8988T (cell line): ENCODE measurements around the gene SKP1.

Source experiments
- DNase-seq: peaks from one replicate; pipeline ENCODE4 v3.0.0; 2011

Gene SKP1

DNA sequence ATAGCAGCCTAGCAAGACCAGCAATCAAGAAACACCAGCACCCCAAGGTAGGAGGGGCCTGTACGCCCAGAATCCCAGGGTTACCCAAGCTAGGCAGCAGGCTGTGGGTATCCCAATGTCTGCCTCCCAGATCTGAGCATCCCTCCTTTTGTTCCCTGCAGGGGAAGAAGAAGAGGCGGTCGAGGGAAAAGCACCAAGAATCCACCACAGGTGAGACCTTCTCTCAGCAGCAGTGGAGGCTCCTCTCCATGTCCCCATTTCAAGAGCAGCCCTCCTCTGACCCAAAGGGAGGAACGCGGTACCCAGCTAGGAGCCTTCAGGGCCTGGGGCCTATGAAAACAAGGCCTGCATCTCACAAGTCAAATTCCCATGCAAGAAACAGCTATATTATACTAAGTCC lies 33.3 kb downstream of the SKP1 start:
- no peak for DNase-seq

DNA sequence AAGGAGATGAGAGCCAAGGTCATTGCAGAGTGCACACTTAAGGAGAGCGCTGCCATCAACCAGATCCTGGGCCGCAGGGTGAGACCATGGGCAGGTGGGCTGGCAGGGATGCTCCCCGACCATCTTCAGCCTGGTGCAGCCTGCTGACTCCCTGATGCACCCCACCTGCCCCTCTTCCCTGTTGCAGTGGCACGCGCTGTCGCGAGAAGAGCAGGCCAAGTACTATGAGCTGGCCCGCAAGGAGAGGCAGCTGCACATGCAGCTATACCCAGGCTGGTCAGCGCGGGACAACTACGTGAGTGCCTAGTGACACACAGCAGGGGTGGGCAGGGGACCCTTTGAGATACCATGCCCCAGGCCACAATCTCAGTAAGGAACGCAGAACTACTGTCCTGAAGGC lies 33.9 kb downstream of the SKP1 start:
- no peak for DNase-seq

GRCh38 chr5:134142052-134142451 lies 34.7 kb downstream of the SKP1 start:
- no peak for DNase-seq

DNA sequence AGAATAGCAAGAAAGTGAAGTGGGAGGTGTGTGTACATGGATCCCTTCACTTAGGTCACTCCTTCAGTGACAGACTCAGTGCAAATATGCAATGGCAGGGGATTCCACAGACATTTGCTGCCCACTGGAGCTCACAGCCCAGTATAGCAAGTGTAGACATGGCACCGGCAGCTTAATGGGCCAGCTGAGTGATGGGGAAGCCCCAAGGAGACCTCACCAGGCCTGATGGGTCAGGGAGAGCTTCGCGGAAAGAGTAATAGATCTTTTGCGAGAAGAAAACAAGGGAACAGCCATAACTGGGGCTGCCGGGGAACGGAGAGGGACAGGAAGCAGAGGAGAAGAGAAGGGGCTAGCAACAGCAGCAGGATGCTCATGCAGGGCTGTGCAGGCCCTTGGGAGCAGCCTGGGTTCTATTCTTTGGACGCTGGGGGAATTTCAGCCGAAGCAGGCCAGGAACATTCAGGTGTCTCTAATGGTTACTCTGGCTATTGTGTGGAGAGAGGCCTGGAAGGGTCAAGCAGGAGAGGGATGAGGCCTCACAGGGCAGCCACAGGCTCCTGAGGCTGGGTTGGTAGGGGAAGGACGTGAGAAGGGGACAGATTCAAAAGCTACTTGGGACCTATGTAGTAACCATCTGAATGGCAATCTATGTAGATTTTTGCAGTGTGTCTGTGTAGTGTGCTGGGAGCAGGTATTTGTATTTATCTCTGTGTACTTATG lies 35.3 kb downstream of the SKP1 start:
- DNase-seq, result no peak

- no peak for DNase-seq
These were observed 36.1 kb downstream of the SKP1 start for GRCh38 chr5:134140530-134141201.

DNA sequence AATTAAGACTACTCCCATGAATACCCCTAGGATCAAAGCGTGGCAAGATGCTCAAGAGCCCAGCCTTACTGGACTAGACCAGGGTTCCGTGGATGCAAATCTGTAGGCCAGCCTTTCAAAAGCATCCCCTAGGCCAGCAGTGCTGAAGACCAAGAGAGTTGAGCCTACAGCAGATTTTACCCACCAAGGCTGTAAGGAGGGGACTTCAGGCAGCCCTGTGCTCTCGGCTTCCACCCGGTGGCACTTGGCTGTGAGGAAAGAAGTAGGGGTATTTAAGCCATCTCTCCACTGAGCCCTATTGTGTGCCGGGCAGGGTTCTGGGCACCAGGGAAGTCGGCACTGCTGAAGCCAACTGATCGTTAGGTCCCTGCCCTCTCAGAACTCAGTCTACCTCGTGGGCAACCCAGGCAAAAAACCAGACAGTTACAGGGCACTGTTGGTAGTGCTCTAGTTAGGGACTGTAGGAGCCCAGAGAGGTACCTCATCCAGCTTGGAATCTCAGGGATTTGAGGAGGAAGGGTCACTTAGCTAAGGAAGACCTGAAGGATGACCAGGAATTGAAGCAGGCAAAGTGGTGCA lies 36.8 kb downstream of the SKP1 start:
- no peak for DNase-seq

DNA sequence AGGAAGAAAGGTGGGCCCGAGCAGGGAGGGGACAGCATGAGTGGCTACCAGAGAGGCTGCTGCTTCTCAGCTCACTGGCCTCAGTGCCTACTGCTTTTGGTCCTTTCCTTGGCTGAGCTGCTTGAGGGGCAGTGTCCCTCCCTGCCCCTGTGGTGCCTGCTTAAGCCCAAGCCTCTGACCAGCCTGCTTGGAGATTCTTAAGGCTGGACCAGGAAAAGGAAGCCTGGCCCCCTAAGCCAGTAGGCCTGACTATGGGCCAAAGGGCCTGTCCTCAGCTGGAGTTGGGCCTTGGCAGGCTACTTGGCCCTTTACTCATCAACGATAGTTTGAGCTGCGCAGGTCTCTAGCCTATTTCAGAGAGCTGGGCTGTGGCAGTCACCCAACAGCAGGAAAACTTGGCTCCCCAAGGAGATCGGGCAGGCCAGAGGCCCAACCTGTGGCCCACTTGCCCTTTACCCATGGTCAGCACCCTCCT lies 37.3 kb downstream of the SKP1 start:
- DNase-seq, result no peak

DNA sequence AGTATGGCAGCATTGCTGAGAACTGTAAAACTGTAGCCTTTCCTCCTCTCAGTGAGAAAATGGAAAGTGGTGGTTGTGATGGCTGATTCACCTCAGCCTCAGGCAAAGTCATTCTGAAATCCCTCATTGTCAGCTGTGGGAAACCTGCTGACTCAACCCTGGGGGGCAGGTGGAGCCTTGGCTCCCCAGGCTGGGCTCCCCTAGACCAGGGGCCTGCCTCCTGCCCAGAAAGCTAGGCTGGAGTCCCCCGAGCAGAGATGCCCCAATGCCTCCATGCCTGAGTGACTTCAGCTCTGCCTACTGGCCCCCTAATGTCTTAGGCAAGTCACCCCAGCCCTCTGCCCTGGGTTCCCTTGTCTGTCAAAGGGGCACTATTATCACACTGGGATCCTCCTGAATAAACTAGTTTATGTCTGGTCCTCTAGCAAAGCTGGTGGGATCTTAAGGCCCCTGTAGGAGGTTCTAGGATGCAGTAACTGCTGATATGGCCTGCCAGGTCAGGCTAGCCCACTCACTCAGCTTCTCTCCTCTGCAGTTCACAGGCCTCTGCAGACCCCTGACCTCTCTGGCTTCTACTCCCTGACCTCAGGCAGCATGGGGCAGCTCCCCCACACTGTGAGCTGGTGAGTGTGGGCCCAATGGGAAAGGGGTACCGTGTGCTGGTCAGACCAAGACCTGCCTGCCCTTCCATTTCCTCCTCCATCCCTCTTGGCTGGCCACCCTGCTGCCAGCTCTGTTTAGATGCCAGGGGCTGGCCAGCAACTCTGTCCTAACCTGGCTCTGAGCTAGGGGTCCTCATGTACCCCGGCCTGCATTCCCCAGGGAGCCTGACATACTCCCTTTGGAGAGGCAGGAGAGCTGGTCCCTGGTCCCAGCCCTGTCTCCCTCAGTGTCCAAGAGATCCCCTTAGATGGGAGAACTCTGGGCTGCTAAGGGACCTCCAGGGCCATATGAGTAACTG lies 38.1 kb downstream of the SKP1 start:
- no peak for DNase-seq

GRCh38 chr5:134136771-134137170 lies 40.0 kb downstream of the SKP1 start:
- DNase-seq, result no peak

- DNase-seq, result no peak
These were observed 40.5 kb downstream of the SKP1 start for GRCh38 chr5:134136221-134136631.

GRCh38 chr5:134135091-134135655 lies 41.6 kb downstream of the SKP1 start:
- DNase-seq, result no peak

DNA sequence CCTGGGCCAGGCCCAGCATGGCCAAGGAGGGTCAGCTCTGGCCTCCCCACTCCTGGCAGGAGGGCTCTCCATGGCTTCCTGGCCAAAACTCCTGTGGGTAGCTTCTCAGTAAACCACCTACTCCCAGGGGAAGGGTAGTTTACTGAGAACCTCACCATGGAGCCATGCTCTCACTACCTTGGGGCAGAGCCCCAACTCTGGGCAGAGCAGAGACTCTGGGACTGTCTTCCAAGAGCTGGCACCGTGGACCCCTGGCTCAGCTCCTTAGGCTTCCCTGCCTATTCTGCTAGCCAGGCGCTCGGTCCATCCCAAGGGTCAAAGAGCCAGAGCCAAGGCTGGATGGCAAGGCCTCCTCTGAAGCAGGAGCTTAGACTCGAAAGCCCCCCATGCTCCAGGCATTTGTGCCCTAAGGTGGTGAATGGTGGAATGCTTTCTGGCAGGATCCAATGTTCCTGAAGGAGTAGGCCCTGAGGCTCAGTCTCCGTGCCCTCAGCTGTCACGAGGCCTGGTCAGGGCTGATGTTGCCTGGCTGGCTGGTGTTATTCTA lies 42.7 kb downstream of the SKP1 start:
- no peak for DNase-seq

DNA sequence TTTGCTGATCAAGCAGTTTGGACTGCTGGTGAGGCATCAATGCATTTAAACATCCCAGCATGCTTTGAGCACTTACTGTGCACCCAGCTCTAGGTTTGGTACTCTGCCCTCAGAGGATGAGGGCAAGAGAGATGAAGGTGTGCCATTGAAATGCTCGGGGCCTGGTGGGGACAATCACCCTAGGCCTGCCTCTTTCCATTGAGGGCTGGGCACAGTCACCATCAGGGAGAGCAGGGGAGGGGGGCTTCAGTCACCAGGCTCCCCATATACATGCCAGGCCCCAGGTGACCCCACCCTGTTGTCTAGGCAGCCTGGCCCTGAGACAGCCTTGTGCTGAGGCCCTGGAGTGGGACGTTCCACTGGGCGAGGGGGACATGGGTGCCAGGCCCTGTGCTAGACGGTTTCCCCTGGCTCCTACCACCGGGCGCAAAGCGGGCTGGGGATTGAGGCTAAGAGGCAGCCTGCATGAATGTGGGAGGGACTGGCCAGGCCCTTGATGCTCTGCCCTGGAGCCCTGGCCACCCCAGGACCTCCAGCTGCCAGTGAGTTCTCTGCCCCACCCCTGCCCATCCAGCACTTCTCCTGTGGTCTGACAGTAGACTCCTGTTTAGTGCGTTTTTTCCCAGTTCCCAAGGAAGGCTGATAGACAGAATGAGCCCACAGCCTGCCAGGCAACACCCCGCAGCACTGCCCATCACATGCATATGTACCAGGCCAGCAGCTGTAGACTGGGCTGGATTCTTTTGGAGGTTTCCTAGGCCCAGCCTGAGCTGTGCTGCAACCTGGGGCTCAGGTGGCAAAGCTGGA lies 43.4 kb downstream of the SKP1 start:
- no peak for DNase-seq

DNA sequence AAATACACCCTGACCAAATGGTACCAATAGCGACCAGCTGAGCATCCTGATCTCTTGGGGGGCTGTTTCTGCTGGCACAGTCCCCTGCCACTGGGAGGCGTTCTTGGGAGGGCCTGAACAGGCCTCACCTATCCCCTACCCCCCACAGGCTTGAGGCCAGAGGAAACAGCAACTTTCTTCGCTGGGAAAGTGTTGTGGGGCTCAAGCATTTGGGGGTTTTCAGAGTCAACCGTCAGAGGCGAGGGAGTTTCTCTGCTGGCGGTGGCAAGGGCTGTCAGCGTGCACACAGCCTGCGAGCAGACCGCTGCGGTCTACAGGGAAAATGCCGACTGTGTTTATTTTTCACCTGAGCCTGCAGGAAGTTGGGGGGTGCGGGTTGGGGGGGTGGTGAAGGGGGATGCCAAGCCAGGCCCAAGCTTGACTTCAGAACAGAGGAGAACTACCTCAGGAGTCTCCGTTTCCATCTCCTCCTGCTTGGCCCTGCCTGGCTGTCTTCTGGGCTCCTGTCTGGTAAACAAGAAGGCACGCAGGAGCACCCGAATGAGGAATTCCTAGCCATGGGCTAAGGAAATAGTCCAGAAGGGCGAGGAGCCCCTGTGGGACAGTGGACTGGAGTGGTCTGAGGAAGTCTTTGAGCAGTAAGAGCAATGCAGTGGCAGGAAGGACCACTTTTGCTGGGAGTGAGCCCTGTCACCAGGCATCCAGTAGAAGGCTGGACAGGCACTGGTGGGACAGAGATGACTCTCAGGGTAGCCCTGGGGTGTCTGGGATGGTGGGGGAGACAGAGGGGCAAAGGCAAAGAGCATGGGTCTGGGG lies 44.2 kb downstream of the SKP1 start:
- no peak for DNase-seq

- no peak for DNase-seq
These were observed 45.0 kb downstream of the SKP1 start for GRCh38 chr5:134131578-134132350.

- DNase-seq, result no peak
These were observed 45.6 kb downstream of the SKP1 start for GRCh38 chr5:134131165-134131564.

GRCh38 chr5:134130239-134130945 lies 46.4 kb downstream of the SKP1 start:
- no peak for DNase-seq

GRCh38 chr5:134129411-134130238 lies 47.1 kb downstream of the SKP1 start:
- DNase-seq, result no peak
